HCT116 (cell line): ENCODE measurements around the gene CKLF. TPM values are rescaled to one million over a fixed set of nuclear protein-coding genes. Genes with fewer than 3 reads are reported as not detected.

Experiments
- ATAC-seq: fragments of 200-7000 bp; cut with Tn5 transposase; 2 replicates; pipeline ENCODE4 v1.9.1; 2020; ENCODE audit warnings: mild to moderate bottlenecking, moderate library complexity
- BruUV-seq: library from RNA; stranded (reverse); fragments of 400-500 nt; replicated peaks from 2 replicates; lab custom pipeline; 2021; lab: Mats Ljungman, UMichigan
- CTCF ChIA-PET: fragments of 300-600 bp; sonication (Branson Sonifier 250); formaldehyde crosslinking; loops from one replicate; lab custom pipeline; 2021; ENCODE audit warnings: antibody characterized with exemption; lab: Charles Lee
- POLR2A ChIA-PET: fragments of 300-600, 350-600 bp; sonication (Branson Sonifier 250); formaldehyde crosslinking; loops from one replicate; lab custom pipeline; 2021; ENCODE audit warnings: antibody characterized with exemption; lab: Charles Lee
- RAD21 ChIA-PET, 2 experiments: fragments of 300-600 bp; sonication (Branson Sonifier 250); formaldehyde crosslinking; loops; one replicate each; lab custom pipeline; 2023; ENCODE audit warnings: low total read pairs in 2 of 2; ENCODE audit not compliant: uncharacterized antibody in 2 of 2, unreplicated experiment in 2 of 2, low non-redundant PET in 1 of 2; lab: Charles Lee
- DNase-seq: peaks from one replicate; pipeline ENCODE4 v3.0.0-alpha.2; 2010; ENCODE audit warnings: low read depth, low spot score
- H2AFZ ChIP-seq: fragments of 200-600 bp; shearing (Covaris generic), sonication (generic); 2 replicates; pipeline ENCODE4 v1.6.1; 2017; ENCODE audit warnings: low read depth, mixed run types, mixed read lengths, antibody characterized with exemption, low read length; ENCODE audit not compliant: poor library complexity, severe bottlenecking
- H3K27ac ChIP-seq: 2 replicates; pipeline ENCODE4 v1.5.1; 2012; ENCODE audit warnings: low read depth, low read length
- H3K27me3 ChIP-seq: fragments of 200-600 bp; sonication (generic); 2 replicates; pipeline ENCODE4 v1.6.1; 2016; ENCODE audit warnings: mixed run types, low read length, mixed read lengths; ENCODE audit not compliant: insufficient read depth
- H3K36me3 ChIP-seq, 2 experiments: fragments of 200-500 bp in 1 of 2; fragments of 200-600 bp in 1 of 2; sonication (Bioruptor generic) in 1 of 2; sonication (generic) in 1 of 2; 2 replicates each; pipeline versions ENCODE4 v1.5.1 to v1.6.1; 2014 to 2016; ENCODE audit warnings: low read length in 2 of 2, inconsistent platforms in 1 of 2, mixed read lengths in 1 of 2, mixed run types in 1 of 2; ENCODE audit not compliant: insufficient read depth in 2 of 2, control insufficient read depth in 1 of 2
- H3K4me1 ChIP-seq, 2 experiments: fragments of 200-600 bp in 1 of 2; sonication (generic) in 1 of 2; 2 replicates each; pipeline versions ENCODE4 v1.5.1 to v1.6.1; 2012 to 2017; ENCODE audit warnings: low read length in 2 of 2, inconsistent platforms in 1 of 2, mild to moderate bottlenecking in 1 of 2, mixed read lengths in 1 of 2, mixed run types in 1 of 2, moderate library complexity in 1 of 2; ENCODE audit not compliant: insufficient read depth in 2 of 2, control insufficient read depth in 1 of 2
- H3K4me2 ChIP-seq: fragments of 200-600 bp; sonication (generic); 2 replicates; pipeline ENCODE4 v1.6.1; 2017; ENCODE audit warnings: mixed run types, low read length, mixed read lengths
- H3K4me3 ChIP-seq, 2 experiments: fragments of 200-600 bp in 1 of 2; sonication (generic) in 1 of 2; replicated peaks in 1 of 2; 2 replicates each; pipeline ENCODE4 v1.5.1; 2011 to 2016; ENCODE audit warnings: low read length in 2 of 2, control low read depth in 1 of 2, low read depth in 1 of 2, mild to moderate bottlenecking in 1 of 2, mixed read lengths in 1 of 2, mixed run types in 1 of 2
- H3K79me2 ChIP-seq: fragments of 200-600 bp; sonication (generic); 2 replicates; pipeline ENCODE4 v1.6.1; 2017; ENCODE audit warnings: mild to moderate bottlenecking, mixed run types, low read length, moderate library complexity, mixed read lengths; ENCODE audit not compliant: insufficient read depth
- H3K9ac ChIP-seq: fragments of 200-600 bp; sonication (generic); 2 replicates; pipeline ENCODE4 v1.6.1; 2016; ENCODE audit warnings: low read length, mixed read lengths
- H3K9me2 ChIP-seq: fragments of 200-600 bp; sonication (generic), shearing (Covaris generic); 2 replicates; pipeline ENCODE4 v1.6.1; 2017; ENCODE audit warnings: mixed run types, mild to moderate bottlenecking, moderate library complexity; ENCODE audit not compliant: insufficient read depth
- H3K9me3 ChIP-seq, 2 experiments: fragments of 200-500 bp in 1 of 2; fragments of 200-600 bp in 1 of 2; sonication (Bioruptor generic) in 1 of 2; sonication (generic) in 1 of 2; 2 replicates each; pipeline ENCODE4 v1.6.1; 2014 to 2017; ENCODE audit warnings: low read length in 2 of 2, mixed read lengths in 2 of 2, inconsistent platforms in 1 of 2, low read depth in 1 of 2, mild to moderate bottlenecking in 1 of 2, mixed run types in 1 of 2, moderate library complexity in 1 of 2; ENCODE audit not compliant: control insufficient read depth in 1 of 2, insufficient read depth in 1 of 2
- H4K20me1 ChIP-seq: fragments of 200-600 bp; sonication (generic), shearing (Covaris generic); 2 replicates; pipeline ENCODE4 v1.6.1; 2017; ENCODE audit warnings: mixed run types, mild to moderate bottlenecking, moderate library complexity; ENCODE audit not compliant: insufficient read depth
- CBX3 ChIP-seq: IDR thresholded peaks from 2 replicates; pipeline ENCODE4 v1.6.1; 2012; ENCODE audit warnings: low read depth
- CEBPB ChIP-seq: IDR thresholded peaks from 2 replicates; pipeline ENCODE4 v1.6.1; 2012; ENCODE audit warnings: low read depth
- EZH2phosphoT487 ChIP-seq: fragments of 200-600 bp; IDR thresholded peaks from 2 replicates; pipeline ENCODE4 v1.6.1; 2018; ENCODE audit warnings: antibody characterized with exemption, borderline replicate concordance
- FOSL1 ChIP-seq: IDR thresholded peaks from 2 replicates; pipeline ENCODE4 v1.6.1; 2012; ENCODE audit warnings: low read depth
- JUND ChIP-seq: IDR thresholded peaks from 2 replicates; pipeline ENCODE4 v1.6.1; 2012
- POLR2A ChIP-seq: IDR thresholded peaks from 2 replicates; pipeline ENCODE4 v1.7.0; 2011; ENCODE audit warnings: borderline replicate concordance; ENCODE audit not compliant: insufficient read depth, insufficient read length; ENCODE audit errors: extremely low read depth
- RAD21 ChIP-seq: IDR thresholded peaks from 2 replicates; pipeline ENCODE4 v1.6.1; 2012; ENCODE audit warnings: low read depth, mild to moderate bottlenecking
- SIN3A ChIP-seq: IDR thresholded peaks from 2 replicates; pipeline ENCODE4 v1.6.1; 2012; ENCODE audit warnings: low read depth
- ZFX ChIP-seq: fragments of 450-650 bp; IDR thresholded peaks from 2 replicates; pipeline ENCODE4 v1.6.1; 2017
- intact Hi-C: fragments of 100-400 bp; cut with micrococcal nuclease; formaldehyde crosslinking; loops from 2 replicates; pipeline ENCODE4 v1.10.0; 2022
- total RNA-seq: library from RNA; stranded (reverse); gene quantifications from one replicate; pipeline ENCODE4 v1.2.1, GENCODE V29; 2021; ENCODE audit not compliant: unreplicated experiment
- TF ChIP-seq, protein P1 (sequence below), 3 experiments: fragments of 200-600 bp in 1 of 3; sonication (generic) in 1 of 3; IDR thresholded peaks in 2 of 3; conservative IDR thresholded peaks in 1 of 3; 2 replicates each; pipeline ENCODE4 v1.5.1; 2012 to 2017; ENCODE audit warnings: low read depth in 2 of 3, low read length in 2 of 3, antibody characterized with exemption in 1 of 3, borderline replicate concordance in 1 of 3, control low read depth in 1 of 3, mild to moderate bottlenecking in 1 of 3, mixed read lengths in 1 of 3, mixed run types in 1 of 3, moderate library complexity in 1 of 3; ENCODE audit not compliant: insufficient read depth in 1 of 3
- TF ChIP-seq, protein P2 (sequence below): IDR thresholded peaks from 2 replicates; pipeline ENCODE4 v1.6.1; 2012; ENCODE audit warnings: low read depth
- TF ChIP-seq, protein P3 (sequence below): IDR thresholded peaks from 2 replicates; pipeline ENCODE4 v1.6.1; 2012

CKLF gene
- total RNA-seq, 1 experiment from 2014 or later: 38.6 TPM

DNA sequence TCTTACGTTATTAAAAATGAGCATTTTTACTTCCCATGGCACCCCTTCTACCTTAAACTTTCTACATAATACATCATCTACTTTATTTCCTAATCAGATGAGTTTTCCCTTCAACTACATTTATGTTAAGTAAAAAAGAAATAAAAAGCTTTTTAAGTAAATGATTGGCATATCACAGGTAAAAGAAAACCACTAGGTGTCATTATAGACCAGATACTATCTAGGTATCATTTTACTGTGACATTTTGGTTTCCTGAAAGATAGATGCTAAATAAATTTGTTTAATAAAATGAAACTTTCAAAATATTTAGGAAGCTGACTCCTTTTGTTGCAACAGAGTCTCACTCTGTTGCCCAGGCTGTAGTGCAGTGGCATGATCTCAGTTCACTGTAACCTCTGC, 10.0 kb downstream of the CKLF start:
- Histone ChIP-seq H3K9ac (no peak overlapping the region), H4K20me1 (no peaks in the 10 kb centered on the region), H3K79me2 (no peaks in the 10 kb centered on the region), H3K27ac (no peak overlapping the region), H3K9me3 (no peaks in the 10 kb centered on the region), H3K4me3 (no peak overlapping the region), H3K27me3 (no peaks in the 10 kb centered on the region), H3K36me3 (peaks cover 0 to 4% of the 10 kb centered on the region in 2 experiments; a peak in 1 of 4 replicates), H2AFZ (no peak overlapping the region), H3K4me1 (no peaks in the 10 kb centered on the region), H3K9me2 (no peaks in the 10 kb centered on the region), H3K4me2 (no peak overlapping the region)
- ChIA-PET CTCF (interaction anchor here (1.2 to 3.0 kb wide), 7 partner anchors 27 to 306 kb away, joined by 3 to 8 read pairs (median 5); no protein-coding TSS in a partner anchor), POLR2A (interaction anchor here (0.8 kb wide), 1 partner anchor 8 kb away, joined by 3 read pairs; no protein-coding TSS in a partner anchor), RAD21 (interaction anchor here in 1 of 2 experiments (1.5 kb wide), 1 partner anchor 46 kb away, joined by 3 read pairs; no protein-coding TSS in a partner anchor)
- no peak for DNase-seq
- ATAC-seq: no peak
- BruUV-seq: no TSS peak
- intact Hi-C loops: loop anchor here (5.0 kb wide), 1 partner anchor 310 kb away; no protein-coding TSS in a partner anchor
- TF ChIP-seq, protein P1, sequence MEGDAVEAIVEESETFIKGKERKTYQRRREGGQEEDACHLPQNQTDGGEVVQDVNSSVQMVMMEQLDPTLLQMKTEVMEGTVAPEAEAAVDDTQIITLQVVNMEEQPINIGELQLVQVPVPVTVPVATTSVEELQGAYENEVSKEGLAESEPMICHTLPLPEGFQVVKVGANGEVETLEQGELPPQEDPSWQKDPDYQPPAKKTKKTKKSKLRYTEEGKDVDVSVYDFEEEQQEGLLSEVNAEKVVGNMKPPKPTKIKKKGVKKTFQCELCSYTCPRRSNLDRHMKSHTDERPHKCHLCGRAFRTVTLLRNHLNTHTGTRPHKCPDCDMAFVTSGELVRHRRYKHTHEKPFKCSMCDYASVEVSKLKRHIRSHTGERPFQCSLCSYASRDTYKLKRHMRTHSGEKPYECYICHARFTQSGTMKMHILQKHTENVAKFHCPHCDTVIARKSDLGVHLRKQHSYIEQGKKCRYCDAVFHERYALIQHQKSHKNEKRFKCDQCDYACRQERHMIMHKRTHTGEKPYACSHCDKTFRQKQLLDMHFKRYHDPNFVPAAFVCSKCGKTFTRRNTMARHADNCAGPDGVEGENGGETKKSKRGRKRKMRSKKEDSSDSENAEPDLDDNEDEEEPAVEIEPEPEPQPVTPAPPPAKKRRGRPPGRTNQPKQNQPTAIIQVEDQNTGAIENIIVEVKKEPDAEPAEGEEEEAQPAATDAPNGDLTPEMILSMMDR (IDR thresholded peaks at IDR 0.05 in 2 of 3, conservative IDR thresholded peaks at IDR 0.05 in 1 of 3; ENCODE audit: borderline replicate concordance in 1 of 3, insufficient read depth in 1 of 3, low read depth in 2 of 3, low read length in 2 of 3): peak in 2 of 3 experiments; percentile 30; a peak in 2 of 6 replicates
- TF ChIP-seq POLR2A (no peak), RAD21 (peak; percentile 54)

DNA sequence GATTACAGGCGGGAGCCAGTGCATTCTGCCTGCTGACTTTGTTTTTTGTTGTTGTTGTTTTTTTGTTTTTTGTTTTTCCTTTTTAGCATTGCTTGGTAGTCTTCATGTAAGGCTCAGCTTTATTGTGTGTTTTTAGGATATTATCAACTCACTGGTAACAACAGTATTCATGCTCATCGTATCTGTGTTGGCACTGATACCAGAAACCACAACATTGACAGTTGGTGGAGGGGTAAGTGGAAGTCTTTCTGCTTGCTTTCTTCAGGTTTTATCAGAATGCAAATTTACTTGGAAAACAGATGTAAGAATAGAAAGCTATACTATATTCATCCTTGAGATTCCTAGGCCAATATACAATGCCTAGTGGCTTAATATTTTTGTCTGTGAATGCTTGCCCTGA, 10.6 kb downstream of the CKLF start:
- no peaks in the 10 kb centered on the region for H3K79me2 ChIP-seq
- no peaks in the 10 kb centered on the region for H3K9me2 ChIP-seq
- no peak overlapping the region for H2AFZ ChIP-seq
- H3K4me1 ChIP-seq: no peaks in the 10 kb centered on the region
- RAD21 ChIA-PET: no interaction called here
- no peaks in the 10 kb centered on the region for H3K27me3 ChIP-seq
- H4K20me1 ChIP-seq: peaks cover 3% of the 10 kb centered on the region; the same call in 1 of the 2 replicates
- CTCF ChIA-PET: interaction anchor here (0.8 to 3.0 kb wide), 8 partner anchors 26 to 305 kb away, joined by 3 to 8 read pairs (median 5); no protein-coding TSS in a partner anchor
- ATAC-seq: no peak
- no TSS peak for BruUV-seq
- no peak for DNase-seq
- no peak for TF ChIP-seq ZFX
- TF ChIP-seq RAD21: no peak
- no peak for TF ChIP-seq CBX3
- TF ChIP-seq FOSL1: no peak
- TF ChIP-seq, protein P2, sequence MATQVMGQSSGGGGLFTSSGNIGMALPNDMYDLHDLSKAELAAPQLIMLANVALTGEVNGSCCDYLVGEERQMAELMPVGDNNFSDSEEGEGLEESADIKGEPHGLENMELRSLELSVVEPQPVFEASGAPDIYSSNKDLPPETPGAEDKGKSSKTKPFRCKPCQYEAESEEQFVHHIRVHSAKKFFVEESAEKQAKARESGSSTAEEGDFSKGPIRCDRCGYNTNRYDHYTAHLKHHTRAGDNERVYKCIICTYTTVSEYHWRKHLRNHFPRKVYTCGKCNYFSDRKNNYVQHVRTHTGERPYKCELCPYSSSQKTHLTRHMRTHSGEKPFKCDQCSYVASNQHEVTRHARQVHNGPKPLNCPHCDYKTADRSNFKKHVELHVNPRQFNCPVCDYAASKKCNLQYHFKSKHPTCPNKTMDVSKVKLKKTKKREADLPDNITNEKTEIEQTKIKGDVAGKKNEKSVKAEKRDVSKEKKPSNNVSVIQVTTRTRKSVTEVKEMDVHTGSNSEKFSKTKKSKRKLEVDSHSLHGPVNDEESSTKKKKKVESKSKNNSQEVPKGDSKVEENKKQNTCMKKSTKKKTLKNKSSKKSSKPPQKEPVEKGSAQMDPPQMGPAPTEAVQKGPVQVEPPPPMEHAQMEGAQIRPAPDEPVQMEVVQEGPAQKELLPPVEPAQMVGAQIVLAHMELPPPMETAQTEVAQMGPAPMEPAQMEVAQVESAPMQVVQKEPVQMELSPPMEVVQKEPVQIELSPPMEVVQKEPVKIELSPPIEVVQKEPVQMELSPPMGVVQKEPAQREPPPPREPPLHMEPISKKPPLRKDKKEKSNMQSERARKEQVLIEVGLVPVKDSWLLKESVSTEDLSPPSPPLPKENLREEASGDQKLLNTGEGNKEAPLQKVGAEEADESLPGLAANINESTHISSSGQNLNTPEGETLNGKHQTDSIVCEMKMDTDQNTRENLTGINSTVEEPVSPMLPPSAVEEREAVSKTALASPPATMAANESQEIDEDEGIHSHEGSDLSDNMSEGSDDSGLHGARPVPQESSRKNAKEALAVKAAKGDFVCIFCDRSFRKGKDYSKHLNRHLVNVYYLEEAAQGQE: no peak
- TF ChIP-seq EZH2phosphoT487: no peak
- TF ChIP-seq SIN3A: no peak
- no peak for TF ChIP-seq CEBPB
- no peak for TF ChIP-seq JUND
- TF ChIP-seq, protein P3, sequence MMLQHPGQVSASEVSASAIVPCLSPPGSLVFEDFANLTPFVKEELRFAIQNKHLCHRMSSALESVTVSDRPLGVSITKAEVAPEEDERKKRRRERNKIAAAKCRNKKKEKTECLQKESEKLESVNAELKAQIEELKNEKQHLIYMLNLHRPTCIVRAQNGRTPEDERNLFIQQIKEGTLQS: no peak
- no peak overlapping the region for H3K4me3 ChIP-seq
- POLR2A ChIA-PET: no interaction called here
- no peak overlapping the region for H3K4me2 ChIP-seq
- peaks cover 0 to 4% of the 10 kb centered on the region in 2 experiments; a peak in 1 of 4 replicates for H3K36me3 ChIP-seq
- H3K27ac ChIP-seq: no peak overlapping the region
- H3K9me3 ChIP-seq: no peaks in the 10 kb centered on the region
- H3K9ac ChIP-seq: no peak overlapping the region
- intact Hi-C loops: loop anchor here (5.0 kb wide), 1 partner anchor 309 kb away; no protein-coding TSS in a partner anchor
